ENCODE data around the gene KCTD1.

Gene KCTD1

DNA sequence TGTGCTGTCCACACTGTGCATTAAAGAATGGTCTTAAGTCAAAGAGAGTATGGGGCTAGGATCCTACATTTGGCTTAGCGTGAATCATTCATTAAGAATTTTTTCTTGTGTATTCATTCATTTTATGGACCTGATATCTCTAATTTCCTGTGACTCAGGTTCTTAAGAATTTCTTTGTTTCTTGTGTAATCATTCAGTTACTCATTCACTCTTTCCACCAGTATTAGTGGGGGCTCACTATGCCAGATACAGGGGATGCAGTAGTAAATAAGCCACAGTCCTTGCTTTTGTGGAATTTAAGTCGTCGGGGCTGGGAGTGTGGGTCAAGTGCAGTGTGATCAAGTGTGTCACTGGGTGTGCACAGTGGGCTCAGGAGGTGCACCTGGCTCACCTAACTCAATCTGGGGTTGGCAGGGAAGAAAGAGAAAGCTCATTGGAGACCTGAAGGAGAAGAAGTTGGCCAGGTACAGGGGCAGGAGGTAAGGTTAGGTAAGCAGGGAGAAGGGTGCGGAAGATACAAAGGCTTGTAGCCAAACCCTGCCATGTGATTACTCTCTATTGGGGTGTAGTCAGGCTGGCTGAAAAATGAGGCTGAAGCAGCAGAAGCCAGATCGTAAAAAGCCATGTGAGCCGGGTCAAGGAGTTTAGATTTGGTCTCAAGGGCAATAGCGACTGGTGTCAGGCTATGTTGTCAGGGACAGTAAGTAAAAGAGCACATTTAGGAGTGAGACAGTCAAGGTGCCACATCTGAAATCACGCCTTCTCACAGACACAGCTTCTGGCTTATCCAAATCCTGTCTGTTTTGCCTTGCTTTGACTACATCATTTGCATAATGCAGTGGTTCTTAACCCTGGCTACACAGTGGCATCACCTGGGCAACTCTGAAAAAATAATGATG, 67.2 kb downstream of the KCTD1 start:
- peak; percentile 81 for DNase-seq (ENCODE audit: low spot score)

DNA sequence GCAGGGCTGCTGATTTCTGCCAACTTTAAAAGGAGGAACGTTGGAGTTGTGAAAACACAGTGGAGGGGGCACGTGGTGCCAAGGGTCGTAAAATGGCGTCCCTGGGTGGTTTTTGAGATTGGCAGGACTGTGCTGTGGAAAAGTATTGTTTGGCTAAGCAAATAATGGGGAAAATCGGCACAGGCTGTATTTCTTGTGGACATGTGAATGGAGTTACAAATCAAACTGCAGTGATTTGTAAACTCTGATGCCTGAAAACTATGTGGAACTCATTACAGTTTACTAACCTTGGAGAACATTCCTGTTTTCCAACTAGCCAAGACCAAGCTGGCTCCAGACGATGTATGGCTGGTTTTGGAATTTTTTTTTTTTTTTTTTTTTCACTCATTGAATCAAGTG, 68.7 kb downstream of the KCTD1 start:
- DNase-seq (ENCODE audit: low spot score): no peak

DNA sequence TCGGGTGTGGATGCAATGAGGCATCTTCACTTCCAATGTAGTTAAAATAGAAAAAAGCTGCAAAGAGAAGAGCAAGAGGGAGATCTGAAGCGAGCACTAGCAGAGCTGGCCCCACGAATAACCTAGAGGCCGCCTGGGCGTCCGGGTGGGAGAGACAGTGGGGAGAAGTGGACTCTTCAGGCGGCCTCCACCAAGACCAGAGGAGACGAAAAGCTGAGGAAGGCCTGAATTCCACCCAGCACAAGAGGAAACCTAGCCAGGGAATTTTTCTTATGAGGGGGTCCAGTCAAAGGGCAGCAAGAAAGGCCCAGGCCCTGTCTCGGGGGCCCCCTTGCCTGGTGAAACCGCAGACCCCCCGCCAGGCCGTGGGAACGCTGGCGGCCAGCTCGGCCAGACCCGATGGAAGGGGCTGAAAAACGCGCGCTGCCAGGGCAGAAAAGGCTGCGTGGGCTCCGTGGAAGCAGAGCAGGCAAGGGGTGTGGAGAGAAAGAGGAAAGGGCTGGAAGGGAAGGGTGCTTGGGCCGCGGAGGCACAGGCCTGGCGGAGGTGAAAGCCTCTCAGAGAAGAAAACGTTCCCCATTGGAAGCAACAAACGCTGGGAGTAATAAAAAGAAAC, 69.2 kb downstream of the KCTD1 start:
- DNase-seq (ENCODE audit: low spot score): no peak

DNA sequence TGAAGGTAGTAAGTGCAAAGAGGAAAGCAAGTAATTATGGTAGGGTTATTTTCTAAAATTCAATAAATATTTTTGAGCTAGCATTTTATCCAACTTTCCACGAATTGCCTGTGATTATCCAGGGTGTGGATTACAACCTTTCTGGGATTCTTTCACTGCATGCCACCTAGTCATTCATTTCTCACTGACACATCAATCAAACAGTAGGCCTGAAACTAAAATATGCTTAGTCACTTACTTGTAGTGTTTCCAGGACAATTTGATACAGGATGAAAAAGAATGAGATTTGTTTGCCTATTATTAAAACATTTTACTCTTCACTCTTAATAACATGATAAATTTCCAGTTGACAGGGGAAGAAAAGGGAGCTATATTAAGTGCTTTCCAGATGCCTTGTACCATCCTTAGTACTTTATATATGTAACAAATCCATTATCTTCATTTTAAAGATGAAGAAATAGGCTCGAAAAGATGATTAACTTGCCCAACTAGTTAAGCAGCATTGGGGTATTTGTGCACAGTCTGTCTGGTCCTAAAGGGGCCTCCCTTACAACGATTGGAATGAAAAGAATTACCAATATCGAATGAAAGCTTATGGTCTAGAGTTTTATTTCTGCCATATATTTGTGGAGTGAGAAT, 70.4 kb downstream of the KCTD1 start:
- no peak for DNase-seq (ENCODE audit: low spot score)

- no peak for DNase-seq (ENCODE audit: low spot score)
Observed at GRCh38 chr18:26476697-26477096, 71.7 kb downstream of the KCTD1 start.

GRCh38 chr18:26474542-26474941, 73.8 kb downstream of the KCTD1 start:
- DNase-seq (ENCODE audit: low spot score): no peak

DNA sequence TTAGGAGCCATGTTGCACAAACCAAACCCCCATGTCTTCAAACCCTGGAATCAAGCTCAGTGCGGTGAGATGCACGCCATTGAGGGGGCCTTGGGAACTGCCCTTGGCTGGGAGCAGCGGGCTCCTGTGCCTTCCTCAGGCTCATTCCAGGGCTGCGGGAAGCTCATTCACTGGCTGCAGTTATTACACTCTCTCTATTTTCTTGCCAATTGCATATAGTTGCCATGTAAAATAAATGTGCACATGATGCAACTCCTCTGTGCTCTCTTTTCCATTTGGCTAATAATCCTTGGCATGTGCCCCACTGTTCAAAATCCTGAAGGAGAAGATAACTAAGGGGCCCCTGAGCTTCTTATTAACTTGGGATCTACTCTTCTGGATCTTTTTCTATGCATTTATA, 74.7 kb downstream of the KCTD1 start:
- no peak for DNase-seq (ENCODE audit: low spot score)

GRCh38 chr18:26471826-26472225, 76.5 kb downstream of the KCTD1 start:
- no peak for DNase-seq (ENCODE audit: low spot score)

- no peak for DNase-seq (ENCODE audit: low spot score)
Observed at GRCh38 chr18:26471027-26471426, 77.3 kb downstream of the KCTD1 start.

DNA sequence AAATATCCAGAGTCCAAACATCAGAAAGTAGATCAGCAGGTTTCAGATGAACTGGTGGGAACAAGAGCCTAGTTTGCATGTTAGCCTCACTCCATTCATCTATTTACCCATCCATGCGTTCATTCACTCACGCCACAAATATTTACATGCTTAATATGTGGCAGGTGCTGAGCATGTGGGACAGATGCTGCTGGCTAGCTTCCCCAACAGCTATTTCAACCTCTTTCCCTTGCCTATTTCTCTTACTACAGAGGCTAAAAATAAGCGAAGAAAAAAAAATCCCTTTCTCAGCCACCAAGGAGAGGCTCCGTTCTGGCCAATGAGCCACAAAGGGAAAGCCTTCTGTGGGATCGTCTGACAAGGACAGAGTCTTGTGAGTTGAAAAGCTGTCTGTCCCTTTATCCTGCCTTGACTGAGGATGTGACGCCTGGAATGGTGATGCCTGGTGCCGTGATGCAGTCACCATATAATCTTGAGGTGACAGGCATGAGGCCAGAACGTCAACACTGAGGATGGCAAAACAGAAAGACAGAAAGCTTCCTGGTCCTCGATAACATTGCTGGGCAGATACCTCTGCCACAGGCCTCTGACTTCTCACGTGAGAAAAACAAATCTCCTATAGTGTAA, 78.2 kb downstream of the KCTD1 start:
- no peak for DNase-seq (ENCODE audit: low spot score)

DNA sequence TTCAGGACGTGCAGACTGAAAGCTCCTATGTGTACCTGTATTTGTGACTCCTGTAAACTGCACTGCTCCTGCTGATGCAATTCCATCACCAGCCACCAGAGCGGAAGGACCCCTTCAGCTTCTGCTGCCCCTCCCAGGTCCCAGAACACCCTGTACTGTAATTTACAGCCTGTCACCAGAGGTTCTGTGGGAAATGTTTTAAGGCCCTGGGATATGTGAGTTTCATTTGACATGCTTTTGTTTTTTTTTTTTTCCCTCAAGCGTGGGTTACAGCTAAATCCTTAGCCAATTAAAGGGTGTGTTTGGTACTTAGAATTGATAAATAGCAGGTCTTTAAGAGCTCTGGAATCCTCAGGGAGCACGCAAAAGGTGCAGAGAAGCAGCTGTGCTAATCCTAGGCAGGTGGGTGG, 79.4 kb downstream of the KCTD1 start:
- no peak for DNase-seq (ENCODE audit: low spot score)

GRCh38 chr18:26466026-26466425, 82.3 kb downstream of the KCTD1 start:
- DNase-seq (ENCODE audit: low spot score): no peak

GRCh38 chr18:26465431-26465830, 82.9 kb downstream of the KCTD1 start:
- DNase-seq (ENCODE audit: low spot score): no peak

DNA sequence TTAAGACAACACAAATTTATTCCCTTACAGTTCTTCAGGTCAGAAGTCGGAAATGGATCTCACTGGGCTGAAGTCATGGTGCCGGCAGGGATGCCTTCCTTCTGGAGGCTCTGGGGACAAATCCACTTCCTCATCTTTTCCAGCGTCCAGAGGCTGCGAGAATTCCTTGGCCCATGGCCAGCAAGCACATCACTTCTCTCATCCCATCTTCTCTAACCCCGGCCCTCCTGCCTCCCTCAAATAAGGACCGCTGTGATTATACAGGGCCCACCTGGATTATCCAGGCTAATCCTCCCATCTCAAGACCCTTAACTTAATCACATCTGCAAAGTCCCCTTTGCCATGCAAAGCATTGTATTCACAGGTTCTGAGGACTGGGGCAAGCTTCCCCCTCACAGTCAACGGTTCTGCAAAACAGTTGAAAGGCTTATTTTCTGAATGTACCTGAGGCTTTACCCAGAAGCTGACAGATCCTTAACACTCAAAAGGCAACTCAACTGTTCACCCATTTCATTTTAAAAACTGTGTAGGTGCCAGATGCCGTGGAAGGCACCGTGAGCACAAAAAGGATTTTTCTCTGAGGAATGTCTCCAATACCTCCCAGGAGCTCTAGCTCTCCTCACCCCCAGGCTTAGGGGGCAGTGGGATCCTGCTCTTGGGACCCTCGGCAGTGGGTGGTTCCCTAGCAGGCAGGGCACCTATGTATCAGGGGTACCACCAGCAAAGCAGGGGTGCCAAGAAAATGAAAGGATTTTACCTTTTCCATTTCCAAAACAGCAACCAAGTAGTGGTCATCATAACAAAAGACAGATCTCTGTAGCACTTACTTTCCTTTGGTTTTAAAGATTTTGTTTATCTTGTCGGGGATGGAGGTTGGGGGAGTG, 84.0 kb downstream of the KCTD1 start:
- DNase-seq (ENCODE audit: low spot score): no peak

GRCh38 chr18:26462355-26462754, 86.0 kb downstream of the KCTD1 start:
- no peak for DNase-seq (ENCODE audit: low spot score)

- no peak for DNase-seq (ENCODE audit: low spot score)
Observed at GRCh38 chr18:26461405-26461804, 86.9 kb downstream of the KCTD1 start.

DNA sequence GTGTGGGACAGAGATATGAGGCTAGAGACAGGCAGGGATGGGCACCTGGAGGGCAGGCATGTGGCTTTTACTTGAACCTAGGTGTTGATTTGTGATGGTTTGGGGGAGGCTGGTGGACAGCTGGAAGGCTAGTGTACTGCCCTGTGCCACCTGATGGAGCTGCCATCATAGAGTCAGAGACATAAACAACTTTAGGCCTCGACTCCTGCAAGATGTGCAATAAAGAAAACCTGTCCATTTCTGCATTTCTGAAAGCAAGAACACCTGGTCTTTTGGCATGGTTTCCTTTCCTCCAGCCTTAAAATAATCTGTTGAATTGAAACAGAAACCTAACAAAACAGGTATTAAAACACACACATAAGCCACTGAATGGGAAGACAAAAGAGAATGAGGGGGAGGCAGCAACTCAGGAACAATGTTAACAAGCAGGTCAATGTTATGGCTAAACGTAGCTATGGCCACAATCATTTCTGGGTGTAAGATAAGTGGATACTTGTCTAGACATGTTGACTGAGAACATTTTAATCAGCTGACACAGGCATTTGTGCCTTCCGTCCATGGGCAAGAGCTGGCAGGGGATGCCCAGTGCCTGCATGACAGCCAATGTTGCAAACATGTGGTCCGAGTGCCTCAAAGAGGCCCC, 87.8 kb downstream of the KCTD1 start:
- DNase-seq (ENCODE audit: low spot score): no peak

DNA sequence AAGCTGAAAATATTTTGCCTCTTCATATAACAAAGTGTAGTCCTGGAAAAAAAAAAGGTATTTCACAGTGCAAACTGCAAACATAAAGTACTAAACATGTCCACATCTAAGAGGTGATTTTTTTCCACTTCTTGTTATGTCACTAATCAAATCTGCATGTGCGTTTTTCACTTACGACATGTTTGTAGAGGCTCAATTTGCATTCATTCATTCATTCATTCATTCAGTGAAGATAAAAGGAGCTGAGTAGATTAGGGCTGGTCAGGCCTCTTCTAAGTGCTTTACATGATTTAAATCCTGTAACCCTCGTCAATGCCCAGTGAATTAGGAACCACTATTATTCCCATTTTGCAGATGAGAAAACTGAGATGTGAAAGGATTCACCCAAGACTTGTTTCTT, 88.5 kb downstream of the KCTD1 start:
- no peak for DNase-seq (ENCODE audit: low spot score)

DNA sequence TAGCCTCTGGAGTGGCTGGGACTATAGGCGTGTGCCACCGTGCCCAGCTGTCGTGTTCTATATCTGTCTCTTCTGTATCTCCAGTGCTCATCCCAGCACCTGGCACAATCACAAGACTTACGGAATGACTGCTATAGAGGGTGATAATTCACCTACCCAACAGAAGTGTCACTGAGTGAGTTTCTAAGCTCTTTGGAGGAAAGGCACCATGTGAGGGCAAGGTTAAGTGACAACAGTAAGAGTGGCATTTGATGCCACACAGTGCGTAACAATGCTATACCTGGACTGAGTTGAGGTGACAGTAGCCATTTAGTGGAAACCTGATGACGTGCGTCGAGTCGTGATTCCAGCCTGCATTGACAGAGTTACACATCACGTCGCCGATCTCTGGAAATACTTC, 89.0 kb downstream of the KCTD1 start:
- DNase-seq (ENCODE audit: low spot score): no peak

DNA sequence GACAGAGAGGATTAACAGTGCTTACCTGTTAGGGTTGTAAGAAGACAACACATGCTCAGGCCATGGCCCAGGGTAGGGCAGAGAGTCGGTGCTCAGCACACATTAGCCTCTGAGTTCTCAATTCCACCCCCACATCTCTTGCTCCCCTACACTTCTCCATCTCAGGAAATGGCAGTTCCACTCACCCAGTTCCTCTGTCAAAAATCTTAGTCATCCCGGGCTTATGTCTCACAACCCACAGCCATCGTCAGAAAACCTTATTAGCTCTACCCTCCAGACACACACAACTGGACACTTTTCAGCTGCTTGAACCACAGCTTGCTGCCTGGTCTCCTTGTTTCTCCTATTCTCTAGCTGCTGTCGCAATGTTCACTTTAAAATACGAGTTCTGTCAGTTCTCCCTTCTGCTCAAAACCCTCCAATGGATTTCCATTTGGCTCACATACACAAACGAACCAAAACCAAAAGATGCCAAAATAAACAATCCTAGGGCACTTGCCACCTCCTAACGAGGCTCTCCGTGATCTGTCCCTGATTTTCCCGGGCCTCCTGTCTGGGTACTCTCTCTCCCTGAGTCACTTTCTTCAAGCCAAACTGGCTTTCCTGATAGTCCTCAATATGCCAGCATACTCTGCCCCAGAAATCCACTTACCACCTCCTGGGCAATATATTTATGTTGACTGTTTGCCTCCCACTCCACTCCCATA, 89.7 kb downstream of the KCTD1 start:
- peak; percentile 28 for DNase-seq (ENCODE audit: low spot score)
